IgD-negative memory B cell (primary cell): ENCODE data around the gene CACNA2D3. TPM values are rescaled to one million over a fixed set of nuclear protein-coding genes. Genes with fewer than 3 reads are reported as not detected.

Experiments
- H3K27ac Mint-ChIP-seq, 3 donors: one replicate each; pipeline ENCODE4 v1.8.0; 2020 to 2022; ENCODE audit warnings: mild to moderate bottlenecking in 3 of 3, mixed read lengths in 3 of 3, moderate library complexity in 1 of 3
- H3K27me3 Mint-ChIP-seq: one replicate; pipeline ENCODE4 v1.8.0; 2021; ENCODE audit warnings: mixed read lengths
- H3K36me3 Mint-ChIP-seq: one replicate; pipeline ENCODE4 v1.8.0; 2020; ENCODE audit warnings: mild to moderate bottlenecking, mixed read lengths
- H3K4me1 Mint-ChIP-seq, 3 donors: one replicate each; pipeline ENCODE4 v1.8.0; 2020 to 2022; ENCODE audit warnings: mixed read lengths in 3 of 3, mild to moderate bottlenecking in 1 of 3
- H3K4me3 Mint-ChIP-seq, 4 donors: one replicate each; pipeline ENCODE4 v1.8.0; 2020 to 2022; ENCODE audit warnings: mild to moderate bottlenecking in 4 of 4, mixed read lengths in 4 of 4, moderate library complexity in 3 of 4
- H3K9me3 Mint-ChIP-seq, 3 donors: one replicate each; pipeline ENCODE4 v1.8.0; 2020 to 2021; ENCODE audit warnings: mixed read lengths in 3 of 3, mild to moderate bottlenecking in 1 of 3
- polyA plus RNA-seq: library from polyadenylated mRNA; unstranded; fragments of 300-500 nt; fragmentation: Illumina TruSeq; gene quantifications from one replicate; pipeline ENCODE4 v1.2.3, GENCODE V29; 2021

CACNA2D3 gene
- polyA plus RNA-seq, 1 donor from 2014 or later = not detected

DNA sequence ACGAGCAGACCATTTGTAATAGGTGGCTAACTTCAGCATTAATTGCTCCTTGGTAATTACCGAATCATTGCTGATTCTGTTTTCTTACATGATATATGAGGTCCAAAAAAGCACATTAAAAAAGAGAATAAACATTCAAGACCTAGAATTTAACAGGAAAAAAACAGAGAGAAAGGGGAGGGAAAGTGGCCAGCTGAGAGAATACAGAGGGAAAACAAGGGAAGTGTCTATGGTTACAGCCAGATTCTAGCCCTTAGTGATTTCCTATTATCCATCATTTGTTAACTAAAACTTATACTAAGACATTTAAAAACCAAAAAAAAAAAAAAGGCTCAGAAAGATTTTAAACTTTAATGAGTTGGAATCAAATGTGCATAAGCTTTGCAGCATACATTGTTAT lies 636.8 kb downstream of the CACNA2D3 start:
- Mint-ChIP-seq H3K27ac (no peak overlapping the region), H3K4me1 (no peaks in the 10 kb centered on the region), H3K4me3 (no peak overlapping the region), H3K9me3 (no peaks in the 10 kb centered on the region), H3K36me3 (no peaks in the 10 kb centered on the region), H3K27me3 (peaks cover 2% of the 10 kb centered on the region)

- H3K4me1 Mint-ChIP-seq = no peaks in the 10 kb centered on the region
- H3K27ac Mint-ChIP-seq = no peak overlapping the region
- no peaks in the 10 kb centered on the region for H3K36me3 Mint-ChIP-seq
- H3K4me3 Mint-ChIP-seq = peak overlapping the region in 1 of 4 donors; percentile 73
- H3K9me3 Mint-ChIP-seq = no peaks in the 10 kb centered on the region
- peaks cover 2% of the 10 kb centered on the region for H3K27me3 Mint-ChIP-seq
These were observed 637.8 kb downstream of the CACNA2D3 start for GRCh38 chr3:54760201-54760600.

GRCh38 chr3:54761637-54762036 lies 639.3 kb downstream of the CACNA2D3 start:
- Mint-ChIP-seq H3K4me1 (no peaks in the 10 kb centered on the region), H3K36me3 (peaks cover 2% of the 10 kb centered on the region), H3K27me3 (peaks cover 2% of the 10 kb centered on the region), H3K9me3 (no peaks in the 10 kb centered on the region), H3K27ac (no peak overlapping the region), H3K4me3 (no peak overlapping the region)

DNA sequence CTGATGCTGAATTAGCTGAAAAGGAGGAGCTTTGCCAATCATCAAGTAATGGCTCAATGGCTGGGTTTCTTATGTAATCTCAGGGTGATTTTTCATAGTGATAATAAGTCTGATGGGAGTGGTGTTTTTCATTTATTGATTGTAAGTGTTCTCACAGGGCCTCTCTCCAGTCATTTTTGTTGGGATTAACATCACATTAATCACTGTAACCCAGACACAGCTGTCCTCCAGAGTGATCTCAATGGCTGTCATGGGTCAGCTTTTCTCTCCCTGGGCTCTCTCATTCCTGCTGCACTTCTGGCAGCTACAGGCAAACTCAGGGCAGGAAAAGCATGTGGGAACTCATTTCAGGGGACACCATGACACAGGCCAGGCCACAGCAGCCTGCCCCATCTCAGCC lies 642.6 kb downstream of the CACNA2D3 start:
- H3K4me3 Mint-ChIP-seq = no peak overlapping the region
- no peaks in the 10 kb centered on the region for H3K9me3 Mint-ChIP-seq
- peaks cover 2% of the 10 kb centered on the region for H3K36me3 Mint-ChIP-seq
- no peak overlapping the region for H3K27ac Mint-ChIP-seq
- peaks cover 2% of the 10 kb centered on the region for H3K27me3 Mint-ChIP-seq
- no peaks in the 10 kb centered on the region for H3K4me1 Mint-ChIP-seq

DNA sequence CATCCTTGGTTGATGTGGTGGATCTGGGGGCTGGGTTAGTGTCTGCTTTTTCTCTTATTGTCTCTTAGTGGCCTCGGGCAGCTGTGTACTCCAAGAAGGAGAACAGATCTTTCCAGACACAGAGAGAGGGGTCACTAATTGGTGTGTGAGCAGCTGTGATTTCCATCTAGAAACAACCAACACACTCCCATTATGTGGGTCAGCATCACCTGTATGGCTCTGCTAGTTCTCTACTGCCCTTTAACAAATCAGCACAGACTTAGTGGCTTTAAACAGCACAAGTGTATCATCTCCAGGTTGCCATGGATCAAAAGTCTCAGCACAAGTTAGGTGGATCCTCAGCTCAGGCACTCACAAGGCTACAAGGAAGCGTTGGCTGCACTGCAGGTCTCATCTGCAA lies 648.7 kb downstream of the CACNA2D3 start:
- H3K9me3 Mint-ChIP-seq = no peaks in the 10 kb centered on the region
- no peak overlapping the region for H3K27ac Mint-ChIP-seq
- no peaks in the 10 kb centered on the region for H3K36me3 Mint-ChIP-seq
- no peaks in the 10 kb centered on the region for H3K4me1 Mint-ChIP-seq
- H3K4me3 Mint-ChIP-seq = peak overlapping the region in 1 of 4 donors; percentile 39
- H3K27me3 Mint-ChIP-seq = no peaks in the 10 kb centered on the region

GRCh38 chr3:54772051-54772450 lies 649.7 kb downstream of the CACNA2D3 start:
- Mint-ChIP-seq H3K4me1 (no peaks in the 10 kb centered on the region), H3K9me3 (no peaks in the 10 kb centered on the region), H3K27ac (no peak overlapping the region), H3K36me3 (no peaks in the 10 kb centered on the region), H3K27me3 (no peaks in the 10 kb centered on the region), H3K4me3 (no peak overlapping the region)

DNA sequence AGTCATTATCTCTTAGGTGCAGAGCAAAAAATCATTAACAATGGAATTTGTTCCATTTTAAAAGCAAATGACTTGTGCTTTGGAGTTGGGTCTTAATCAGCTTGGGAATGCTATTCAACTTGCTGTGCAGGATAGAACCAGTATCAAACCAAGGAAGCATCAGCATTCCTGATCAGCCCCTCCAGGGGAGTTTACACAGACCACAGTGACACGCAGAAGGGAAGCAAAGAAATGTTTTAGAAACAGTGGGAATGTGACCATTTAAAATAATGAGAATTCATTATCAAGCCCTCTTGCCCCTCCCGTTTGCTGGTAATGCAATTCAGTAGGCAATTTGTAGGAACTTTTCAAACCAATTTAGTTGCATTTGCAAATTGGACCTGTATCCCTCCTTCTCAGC lies 650.4 kb downstream of the CACNA2D3 start:
- H3K4me1 Mint-ChIP-seq = no peaks in the 10 kb centered on the region
- H3K36me3 Mint-ChIP-seq = no peaks in the 10 kb centered on the region
- no peak overlapping the region for H3K27ac Mint-ChIP-seq
- no peaks in the 10 kb centered on the region for H3K27me3 Mint-ChIP-seq
- H3K9me3 Mint-ChIP-seq = no peaks in the 10 kb centered on the region
- H3K4me3 Mint-ChIP-seq = no peak overlapping the region

GRCh38 chr3:54773271-54773670 lies 650.9 kb downstream of the CACNA2D3 start:
- Mint-ChIP-seq H3K27ac (no peak overlapping the region), H3K27me3 (no peaks in the 10 kb centered on the region)

DNA sequence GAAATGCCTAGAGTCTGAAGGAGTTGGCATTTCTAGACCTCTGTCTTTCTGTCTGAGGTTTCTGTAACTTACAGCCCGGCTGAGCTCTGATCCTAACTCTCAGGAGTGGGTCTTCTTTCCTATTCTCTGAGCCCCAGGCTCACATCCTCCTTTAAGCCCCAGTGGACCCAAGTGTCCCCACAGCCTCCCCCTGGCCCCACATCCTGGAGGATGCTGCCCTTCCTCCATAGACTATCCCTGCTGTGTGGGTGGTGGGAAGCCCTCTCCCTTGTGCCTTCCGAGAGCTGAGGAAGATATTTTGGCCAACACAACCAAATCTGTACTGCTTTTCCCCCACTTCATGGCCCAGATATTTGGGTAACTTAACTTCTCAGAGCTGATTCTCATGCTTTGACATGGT lies 654.2 kb downstream of the CACNA2D3 start:
- no peak overlapping the region for H3K27ac Mint-ChIP-seq
- no peak overlapping the region for H3K4me3 Mint-ChIP-seq
- H3K27me3 Mint-ChIP-seq = no peaks in the 10 kb centered on the region
- no peaks in the 10 kb centered on the region for H3K4me1 Mint-ChIP-seq
- peaks cover 0 to 2% (median 0%) of the 10 kb centered on the region in 3 donors for H3K9me3 Mint-ChIP-seq
- no peaks in the 10 kb centered on the region for H3K36me3 Mint-ChIP-seq

More at GRCh38 chr3:54773271-54773670, 650.9 kb downstream of the CACNA2D3 start:
- H3K4me3 Mint-ChIP-seq = no peak overlapping the region
- H3K36me3 Mint-ChIP-seq = no peaks in the 10 kb centered on the region
- H3K4me1 Mint-ChIP-seq = no peaks in the 10 kb centered on the region
- no peaks in the 10 kb centered on the region for H3K9me3 Mint-ChIP-seq

DNA sequence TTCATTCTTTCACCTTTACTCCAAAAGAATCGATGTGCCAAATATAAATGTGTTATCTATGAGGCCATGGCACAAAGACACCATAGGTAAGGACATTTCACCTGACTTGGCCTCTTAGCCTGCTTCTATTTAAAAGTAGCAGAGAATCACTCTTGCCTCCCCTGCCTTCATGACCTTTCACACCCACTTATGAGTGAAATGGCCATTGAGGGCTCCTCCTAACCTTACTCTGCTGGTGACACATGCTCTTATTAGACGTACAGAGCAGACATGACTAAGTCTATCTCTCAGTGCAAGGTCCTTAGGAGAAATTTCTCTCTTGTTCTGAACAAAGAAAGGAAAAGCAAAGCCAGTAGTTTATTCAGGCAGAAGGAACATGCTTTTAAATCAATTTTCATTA lies 654.8 kb downstream of the CACNA2D3 start:
- Mint-ChIP-seq H3K9me3 (peaks cover 0 to 2% (median 0%) of the 10 kb centered on the region in 3 donors), H3K4me1 (no peaks in the 10 kb centered on the region), H3K36me3 (no peaks in the 10 kb centered on the region), H3K27me3 (no peaks in the 10 kb centered on the region), H3K4me3 (no peak overlapping the region), H3K27ac (no peak overlapping the region)

- Mint-ChIP-seq H3K4me1 (no peaks in the 10 kb centered on the region), H3K36me3 (no peaks in the 10 kb centered on the region), H3K27ac (no peak overlapping the region), H3K27me3 (no peaks in the 10 kb centered on the region), H3K4me3 (no peak overlapping the region), H3K9me3 (peaks cover 0 to 2% (median 0%) of the 10 kb centered on the region in 3 donors)
These were observed 658.0 kb downstream of the CACNA2D3 start for GRCh38 chr3:54780336-54780735.

DNA sequence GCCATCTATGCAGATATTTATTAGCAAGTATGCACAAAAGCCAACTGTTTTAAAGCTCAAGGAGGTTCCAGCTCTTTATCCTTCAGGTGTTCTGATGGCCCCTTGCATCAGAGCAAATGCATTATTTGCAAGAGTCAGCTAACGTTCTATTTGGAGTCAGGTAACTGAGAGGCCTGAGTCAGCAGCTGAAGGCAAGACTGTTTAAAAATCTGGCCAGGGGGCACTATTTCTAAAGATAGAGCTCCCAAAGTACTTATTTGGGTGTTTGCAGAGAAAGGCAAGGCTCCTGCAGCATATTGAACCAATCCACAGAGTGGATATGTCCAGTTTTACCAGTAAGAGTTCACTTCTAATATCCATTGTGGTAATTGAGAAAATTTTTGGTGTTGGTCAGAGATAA lies 659.4 kb downstream of the CACNA2D3 start:
- no peaks in the 10 kb centered on the region for H3K4me1 Mint-ChIP-seq
- no peaks in the 10 kb centered on the region for H3K36me3 Mint-ChIP-seq
- no peak overlapping the region for H3K4me3 Mint-ChIP-seq
- H3K9me3 Mint-ChIP-seq = peaks cover 0 to 2% (median 0%) of the 10 kb centered on the region in 3 donors
- H3K27ac Mint-ChIP-seq = no peak overlapping the region
- no peaks in the 10 kb centered on the region for H3K27me3 Mint-ChIP-seq

DNA sequence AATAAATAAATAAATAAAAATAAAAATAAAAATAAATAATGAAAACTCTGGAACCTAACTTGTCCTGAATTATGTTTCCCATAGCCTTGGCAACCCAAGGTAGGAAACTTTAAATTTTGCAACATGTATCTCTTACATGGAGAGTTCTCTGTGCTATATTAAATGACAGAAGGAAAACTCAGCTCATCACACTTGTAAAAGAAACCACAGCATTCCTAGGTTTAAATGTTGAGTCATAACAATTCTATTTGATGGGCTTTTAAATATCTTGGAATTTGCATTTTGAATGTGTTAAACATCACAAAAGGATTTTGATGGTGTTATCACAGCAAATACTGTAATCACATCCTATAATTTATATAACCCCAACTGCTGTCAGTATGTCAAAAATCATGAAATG lies 661.3 kb downstream of the CACNA2D3 start:
- Mint-ChIP-seq H3K27me3 (no peaks in the 10 kb centered on the region), H3K9me3 (peaks cover 0 to 5% (median 4%) of the 10 kb centered on the region in 3 donors), H3K4me1 (no peaks in the 10 kb centered on the region), H3K4me3 (no peak overlapping the region), H3K27ac (no peak overlapping the region), H3K36me3 (no peaks in the 10 kb centered on the region)

- no peaks in the 10 kb centered on the region for H3K4me1 Mint-ChIP-seq
- no peak overlapping the region for H3K4me3 Mint-ChIP-seq
- no peaks in the 10 kb centered on the region for H3K27me3 Mint-ChIP-seq
- no peak overlapping the region for H3K27ac Mint-ChIP-seq
- H3K9me3 Mint-ChIP-seq = peaks cover 0 to 5% (median 4%) of the 10 kb centered on the region in 3 donors
- H3K36me3 Mint-ChIP-seq = no peaks in the 10 kb centered on the region
These were observed 661.7 kb downstream of the CACNA2D3 start for GRCh38 chr3:54784021-54784420.

- no peaks in the 10 kb centered on the region for H3K27me3 Mint-ChIP-seq
- no peaks in the 10 kb centered on the region for H3K4me1 Mint-ChIP-seq
- H3K36me3 Mint-ChIP-seq = no peaks in the 10 kb centered on the region
- H3K27ac Mint-ChIP-seq = peak overlapping the region in 1 of 3 donors; percentile 47
- peaks cover 0 to 5% (median 2%) of the 10 kb centered on the region in 3 donors for H3K9me3 Mint-ChIP-seq
- H3K4me3 Mint-ChIP-seq = no peak overlapping the region
These were observed 663.6 kb downstream of the CACNA2D3 start for GRCh38 chr3:54785976-54786375.

DNA sequence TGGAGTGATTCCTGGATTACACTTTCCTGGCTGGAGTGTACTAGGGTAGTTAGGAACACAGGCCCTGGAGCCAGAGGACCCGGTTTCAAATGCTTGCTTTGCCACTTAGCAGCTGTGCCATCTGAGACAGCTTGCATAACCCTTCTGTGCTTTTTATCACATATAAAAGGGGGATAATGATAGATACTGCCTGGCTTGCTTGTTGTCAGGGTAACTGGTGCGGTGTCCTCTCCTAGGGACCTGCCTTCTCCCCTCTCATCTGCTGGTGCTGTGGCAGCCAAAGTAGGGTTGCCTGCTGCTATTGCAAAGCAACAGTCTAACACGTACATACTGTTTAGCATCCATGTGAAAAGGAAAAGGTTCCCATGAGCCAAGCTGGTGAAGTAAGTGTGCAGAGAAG lies 667.7 kb downstream of the CACNA2D3 start:
- no peaks in the 10 kb centered on the region for H3K27me3 Mint-ChIP-seq
- H3K4me3 Mint-ChIP-seq = no peak overlapping the region
- no peak overlapping the region for H3K27ac Mint-ChIP-seq
- H3K36me3 Mint-ChIP-seq = no peaks in the 10 kb centered on the region
- peaks cover 2 to 5% (median 2%) of the 10 kb centered on the region in 3 donors for H3K9me3 Mint-ChIP-seq
- peaks cover 0 to 1% (median 0%) of the 10 kb centered on the region in 3 donors for H3K4me1 Mint-ChIP-seq
